Adrenal gland (tissue), 12 donors: ENCODE data around the gene ATXN7L1. TPM values are rescaled to one million over a fixed set of nuclear protein-coding genes. Genes with fewer than 3 reads are reported as not detected.
"Not testable (repeated sequence)": the region's sequence is repeated elsewhere in the genome, so short reads cannot be mapped to it uniquely, and the experiment has no call there.

ENCODE experiments used
- DNase-seq, 7 donors: peaks; one replicate each; pipeline ENCODE4 v3.0.0-alpha.2; 2019 to 2020
- H3K27ac ChIP-seq, 5 donors: fragments of 200-600 bp; sonication (generic) in 4 of 5; 1 replicate in 3 of 5; 2 replicates in 2 of 5; pipeline versions ENCODE4 v1.5.1 to v1.8.0; 2016 to 2020; ENCODE audit warnings: mild to moderate bottlenecking in 1 of 5
- H3K27me3 ChIP-seq: fragments of 200-600 bp; 2 replicates; pipeline ENCODE4 v1.8.0; 2021
- H3K36me3 ChIP-seq, 2 donors: fragments of 200-600 bp; replicated peaks in 1 of 2; 1 replicate in 1 of 2; 2 replicates in 1 of 2; pipeline versions ENCODE4 v1.5.1 to v1.8.0; 2018 to 2022
- H3K4me1 ChIP-seq, 2 donors: fragments of 200-600 bp; replicated peaks in 1 of 2; 1 replicate in 1 of 2; 2 replicates in 1 of 2; pipeline versions ENCODE4 v1.5.1 to v1.8.0; 2018 to 2021
- H3K4me3 ChIP-seq, 4 donors: fragments of 200-600 bp; sonication (generic) in 3 of 4; one replicate each; pipeline ENCODE4 v1.5.1; 2016 to 2018
- H3K9me3 ChIP-seq, 3 donors: fragments of 200-600 bp; sonication (generic) in 1 of 3; replicated peaks in 1 of 3; 1 replicate in 2 of 3; 2 replicates in 1 of 3; pipeline versions ENCODE4 v1.5.1 to v1.8.0; 2016 to 2021
- POLR2A ChIP-seq, 2 donors: fragments of 450-650 bp; IDR thresholded peaks; one replicate each; pipeline ENCODE4 v1.6.1; 2017; ENCODE audit warnings: antibody characterized with exemption in 2 of 2, mild to moderate bottlenecking in 2 of 2, moderate library complexity in 1 of 2
- WGBS, 4 donors: extraction: QIAGEN DNeasy Blood & Tissue Kit in 2 of 4; methylation state at CpG; one replicate each; pipeline versions ENCODE4 v1.1.5 to v1.1.7; 2013 to 2017; 5-methylcytosine and 5-hydroxymethylcytosine counted together
- intact Hi-C, 2 donors: fragments of 100-400 bp; cut with DNase I; formaldehyde crosslinking; loops; one replicate each; pipeline versions ENCODE4 v1.14.1 to v1.15.0; 2022 to 2023
- polyA plus RNA-seq, 3 donors: library from polyadenylated mRNA; stranded (reverse); fragments of 200-250 nt in 2 of 3; fragments of 350-450 nt in 1 of 3; fragmentation: Illumina TruSeq in 1 of 3; extraction: RNeasy Lipid Tissue Mini Kit (QIAGEN cat#74804) in 1 of 3; gene quantifications; one replicate each; pipeline ENCODE4 v1.2.3, GENCODE V29; 2013 to 2014
- total RNA-seq, 9 donors: library from RNA; depleted of rRNA in 4 of 9; stranded (reverse); fragments of >200 nt in 4 of 9; fragments of 120-200 nt in 1 of 9; fragmentation: NEBNext Ultra II Directional in 1 of 9; extraction: Animal tissue kit (Norgen Biotek cat#: 25700) in 1 of 9; gene quantifications; one replicate each; pipeline versions ENCODE4 v1.1.0 to v1.2.4, GENCODE V29; 2013 to 2023
- TF ChIP-seq, protein P1 (sequence below), 6 experiments: fragments of 450-650 bp in 4 of 6; fragments of 200-600 bp in 2 of 6; sonication (generic) in 1 of 6; IDR thresholded peaks; 1 replicate in 5 of 6; 2 replicates in 1 of 6; pipeline versions ENCODE4 v1.5.1 to v1.8.0; 2016 to 2021; ENCODE audit warnings: antibody characterized with exemption in 6 of 6, mild to moderate bottlenecking in 2 of 6, moderate library complexity in 1 of 6
- donor health status: healthy with polysubstance abuse.
- donor health status: Bipolar disorder and iron deficiency.
- donor health status: DM: yes; HTN: yes; CAD: no.
- donor health status: DM: no; HTN: no; CAD: no.
- donor health status: DM: no; HTN: no; CAD: no.
- donor health status: DM: yes; HTN: yes; CAD: no.

Gene ATXN7L1
- total and polyA plus RNA-seq, 12 donors, result 3.6 to 24.6 (median 9.0) TPM

DNA sequence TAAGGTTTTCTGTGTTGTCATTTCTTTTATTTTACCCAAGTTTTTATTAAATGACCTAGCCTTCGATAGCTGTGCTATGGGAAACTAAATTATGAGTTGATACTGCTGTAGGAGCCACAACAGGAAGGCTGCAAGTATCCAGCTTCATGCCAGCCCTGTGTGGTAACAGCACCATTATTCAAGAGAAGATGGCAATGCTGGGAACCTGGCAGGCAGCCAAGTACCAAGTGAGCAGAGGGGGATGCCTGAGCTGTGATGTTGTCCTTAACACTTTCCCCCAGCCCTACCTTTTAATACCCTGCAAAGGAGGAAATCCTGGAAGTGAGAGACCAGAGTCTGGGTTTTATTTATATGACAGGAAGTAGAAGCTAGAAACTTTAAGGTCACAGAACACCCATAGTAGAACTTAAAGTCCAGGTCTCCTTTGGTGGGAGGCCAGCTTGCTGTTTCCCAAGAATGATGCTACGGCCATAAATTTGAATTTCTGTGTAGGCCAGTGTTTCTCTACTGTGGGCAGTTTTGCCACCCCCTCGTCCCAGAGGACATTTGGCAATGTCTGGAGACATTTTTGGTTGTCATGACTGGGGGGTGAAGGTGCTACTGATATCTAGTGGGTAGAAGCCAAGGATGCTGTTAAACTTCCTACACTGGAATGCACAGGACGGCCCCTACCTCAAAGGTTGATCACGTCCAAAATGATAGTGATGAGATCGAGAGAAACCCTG is 9.2 kb upstream of the ATXN7L1 start:
- intact Hi-C loops, result no loop called here
- Histone ChIP-seq H3K36me3 (no peaks in the 10 kb centered on the region), H3K27ac (no peak overlapping the region), H3K4me1 (peaks cover 0 to 10% of the 10 kb centered on the region in 2 donors), H3K4me3 (no peak overlapping the region), H3K27me3 (no peaks in the 10 kb centered on the region), H3K9me3 (no peaks in the 10 kb centered on the region)
- DNase-seq, result peak in 6 of 7 donors; percentile 20 to 73 (median 50)
- TF ChIP-seq, protein P1, sequence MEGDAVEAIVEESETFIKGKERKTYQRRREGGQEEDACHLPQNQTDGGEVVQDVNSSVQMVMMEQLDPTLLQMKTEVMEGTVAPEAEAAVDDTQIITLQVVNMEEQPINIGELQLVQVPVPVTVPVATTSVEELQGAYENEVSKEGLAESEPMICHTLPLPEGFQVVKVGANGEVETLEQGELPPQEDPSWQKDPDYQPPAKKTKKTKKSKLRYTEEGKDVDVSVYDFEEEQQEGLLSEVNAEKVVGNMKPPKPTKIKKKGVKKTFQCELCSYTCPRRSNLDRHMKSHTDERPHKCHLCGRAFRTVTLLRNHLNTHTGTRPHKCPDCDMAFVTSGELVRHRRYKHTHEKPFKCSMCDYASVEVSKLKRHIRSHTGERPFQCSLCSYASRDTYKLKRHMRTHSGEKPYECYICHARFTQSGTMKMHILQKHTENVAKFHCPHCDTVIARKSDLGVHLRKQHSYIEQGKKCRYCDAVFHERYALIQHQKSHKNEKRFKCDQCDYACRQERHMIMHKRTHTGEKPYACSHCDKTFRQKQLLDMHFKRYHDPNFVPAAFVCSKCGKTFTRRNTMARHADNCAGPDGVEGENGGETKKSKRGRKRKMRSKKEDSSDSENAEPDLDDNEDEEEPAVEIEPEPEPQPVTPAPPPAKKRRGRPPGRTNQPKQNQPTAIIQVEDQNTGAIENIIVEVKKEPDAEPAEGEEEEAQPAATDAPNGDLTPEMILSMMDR (IDR thresholded peaks at IDR 0.05), result no peak
- no peak for TF ChIP-seq POLR2A (IDR thresholded peaks at IDR 0.05)
- 82 to 93% (median 85%) methylated on average over 6 of the region's 6 CpGs for WGBS, 4 donors

DNA sequence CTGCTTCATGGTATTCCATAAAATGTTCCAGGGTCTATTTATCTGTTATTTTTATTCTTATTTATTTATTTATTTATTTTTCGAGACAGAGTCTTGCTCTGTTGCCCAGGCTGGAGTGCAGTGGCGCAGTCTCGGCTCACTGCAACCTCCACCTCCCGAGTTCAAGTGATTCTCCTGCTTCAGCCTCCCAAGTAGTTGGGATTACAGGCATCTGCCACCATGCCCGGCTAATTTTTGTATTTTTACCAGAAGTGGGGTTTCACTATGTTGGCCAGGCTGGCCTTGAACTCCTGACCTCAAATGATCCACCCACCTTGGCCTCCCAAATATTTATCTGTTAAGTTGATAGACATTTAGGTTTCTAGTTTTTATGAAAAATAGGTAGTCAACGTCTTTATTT is 6.8 kb upstream of the ATXN7L1 start:
- 92 to 97% (median 93%) methylated on average over 6 of the region's 6 CpGs for WGBS, 4 donors
- H3K36me3 ChIP-seq, H3K27ac ChIP-seq, DNase-seq, H3K27me3 ChIP-seq, intact Hi-C loops, H3K4me1 ChIP-seq, H3K9me3 ChIP-seq, H3K4me3 ChIP-seq: not testable (repeated sequence)

DNA sequence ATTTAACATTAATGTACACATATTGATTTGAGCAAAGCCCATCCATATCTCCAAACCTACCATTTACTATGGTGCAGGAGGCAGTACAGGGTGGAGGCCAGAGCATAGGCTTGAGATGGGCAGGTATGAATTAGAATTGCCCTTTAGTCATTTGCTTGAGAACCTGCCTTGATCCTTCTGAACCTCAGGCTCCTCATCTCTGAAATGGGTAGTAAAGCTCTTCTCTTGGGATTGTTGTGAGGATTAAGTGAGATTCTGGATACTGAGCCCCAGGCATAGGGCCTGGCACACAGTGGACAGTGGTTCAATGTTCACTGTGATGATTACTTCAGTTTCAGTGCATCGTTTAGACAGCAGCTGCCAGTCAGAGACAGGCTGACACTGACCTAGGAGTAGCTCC is 5.0 kb upstream of the ATXN7L1 start:
- Histone ChIP-seq H3K4me3 (no peak overlapping the region), H3K27ac (no peak overlapping the region), H3K36me3 (no peaks in the 10 kb centered on the region), H3K27me3 (no peaks in the 10 kb centered on the region), H3K4me1 (peaks cover 9 to 14% of the 10 kb centered on the region in 2 donors), H3K9me3 (no peaks in the 10 kb centered on the region)
- no peak for DNase-seq
- intact Hi-C loops, result no loop called here
- 55 to 89% (median 84%) methylated on average over 1 of the region's 1 CpG for WGBS, 4 donors
- no peak for TF ChIP-seq POLR2A (IDR thresholded peaks at IDR 0.05)
- TF ChIP-seq, protein P1 (IDR thresholded peaks at IDR 0.05), result no peak

DNA sequence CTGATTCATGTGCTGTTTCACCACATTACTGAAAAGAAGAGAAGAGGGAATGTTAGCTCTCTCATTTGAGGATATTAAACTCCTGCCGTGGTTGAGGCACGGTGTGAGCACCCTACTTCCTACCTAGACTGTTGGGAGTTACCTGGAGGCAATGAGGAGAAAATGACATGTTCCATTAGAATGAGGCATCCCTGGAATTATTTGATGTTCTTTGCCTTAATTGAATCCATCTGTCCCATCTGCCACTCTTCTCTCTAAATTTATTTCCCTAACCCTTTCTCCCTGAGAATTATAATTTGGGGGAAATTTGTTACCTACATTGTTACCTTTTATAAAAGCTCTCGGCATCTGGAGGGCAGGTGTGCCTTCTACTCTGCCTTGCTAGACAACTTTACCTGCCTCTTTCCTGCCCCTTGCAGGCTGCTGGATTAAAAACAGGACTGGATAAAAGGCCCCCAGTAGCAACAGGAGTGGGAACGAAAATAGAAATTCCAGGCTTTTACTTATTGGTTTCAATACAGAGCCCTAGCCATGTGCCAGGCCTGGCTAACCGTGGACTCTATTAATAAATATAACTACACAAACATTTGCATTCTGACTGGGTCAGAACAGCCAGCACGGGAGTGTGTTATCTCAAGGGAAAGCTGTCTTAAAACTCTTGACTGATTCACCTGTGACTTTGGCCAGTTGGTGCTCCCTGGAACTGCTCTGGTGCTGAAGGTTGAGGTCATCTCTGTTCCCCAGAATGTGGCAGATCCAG is 4.4 kb upstream of the ATXN7L1 start:
- Histone ChIP-seq H3K4me3 (no peak overlapping the region), H3K4me1 (peaks cover 9 to 15% of the 10 kb centered on the region in 2 donors), H3K27ac (no peak overlapping the region), H3K27me3 (no peaks in the 10 kb centered on the region), H3K36me3 (no peaks in the 10 kb centered on the region), H3K9me3 (no peaks in the 10 kb centered on the region)
- TF ChIP-seq, protein P1 (IDR thresholded peaks at IDR 0.05), result no peak
- TF ChIP-seq POLR2A (IDR thresholded peaks at IDR 0.05), result no peak
- intact Hi-C loops, result no loop called here
- WGBS, 4 donors, result 77 to 84% (median 79%) methylated on average over 6 of the region's 6 CpGs
- DNase-seq, result no peak
